Measurements from ENCODE around the gene ASB16. TPM values are rescaled to one million over a fixed set of nuclear protein-coding genes. Genes with fewer than 3 reads are reported as not detected.

Gene ASB16
- total RNA-seq, 4 donors from 2014 or later = not detected

GRCh38 chr17:44220213-44221083, 49.9 kb downstream of the ASB16 start:
- TF ChIP-seq CTCF (IDR thresholded peaks at IDR 0.05; ENCODE audit: low read depth) = no peak

GRCh38 chr17:44221084-44221861, 50.8 kb downstream of the ASB16 start:
- TF ChIP-seq CTCF (IDR thresholded peaks at IDR 0.05; ENCODE audit: low read depth) = no peak

- no peak for TF ChIP-seq CTCF (IDR thresholded peaks at IDR 0.05; ENCODE audit: low read depth)
Observed at GRCh38 chr17:44221862-44222111, 51.3 kb downstream of the ASB16 start.

GRCh38 chr17:44222112-44222869, 51.8 kb downstream of the ASB16 start:
- no peak for TF ChIP-seq CTCF (IDR thresholded peaks at IDR 0.05; ENCODE audit: low read depth)

GRCh38 chr17:44223541-44224071, 53.1 kb downstream of the ASB16 start:
- no peak for TF ChIP-seq CTCF (IDR thresholded peaks at IDR 0.05; ENCODE audit: low read depth)

Small RNA genes within 50 kb of the gene (small RNA-seq; reads per million reads assigned to genes)
- gene MIR6782 (not detected), gene RNU6-131P (not detected)

Other genes starting within 250 kb of the ASB16 start
- not detected for gene PPY, start 228.2 kb upstream of the ASB16 start, total RNA-seq
- gene PYY, start 216.8 kb upstream of the ASB16 start, total RNA-seq = not detected
- gene NAGS, start 166.1 kb upstream of the ASB16 start, total RNA-seq = 1 to 10 TPM in 2 of 4 donors, under 1 TPM in 1, not detected in 1; 0.94 to 1.5 (median 1.3) TPM
- gene TMEM101, start 155.7 kb upstream of the ASB16 start, total RNA-seq = 10 to 100 TPM; 13.5 to 28.4 (median 21.9) TPM
- gene LSM12, start 104.0 kb upstream of the ASB16 start, total RNA-seq = 10 to 100 TPM; 26.2 to 57.2 (median 29.1) TPM
- 10 to 100 TPM; 30.6 to 39.9 (median 35.7) TPM for gene G6PC3, start 100.0 kb upstream of the ASB16 start, total RNA-seq
- 10 to 100 TPM; 23.3 to 91.7 (median 42.4) TPM for gene HDAC5, start 47.1 kb upstream of the ASB16 start, total RNA-seq
- gene HROB, start 28.8 kb upstream of the ASB16 start, total RNA-seq = 1 to 10 TPM in 3 of 4 donors, under 1 TPM in 1; 0.82 to 3.6 (median 1.8) TPM
- gene TMUB2, start 16.3 kb downstream of the ASB16 start, total RNA-seq = 10 to 100 TPM; 26.6 to 36.0 (median 33.2) TPM
- 10 to 100 TPM; 11.7 to 31.6 (median 28.2) TPM for gene ATXN7L3, start 29.2 kb downstream of the ASB16 start, total RNA-seq
- 10 to 100 TPM; 23.5 to 63.5 (median 35.3) TPM for gene UBTF, start 49.0 kb downstream of the ASB16 start, total RNA-seq
- gene SLC4A1, start 97.4 kb downstream of the ASB16 start, total RNA-seq = under 1 TPM in 2 of 4 donors, not detected in 2; under 0.01 to 0.16 TPM
- under 1 TPM in 1 of 4 donors, not detected in 3; 0.51 TPM for gene RUNDC3A, start 137.9 kb downstream of the ASB16 start, total RNA-seq
- 10 to 100 TPM; 35.7 to 55.4 (median 42.5) TPM for gene SLC25A39, start 154.1 kb downstream of the ASB16 start, total RNA-seq
- 100 to 1,000 TPM; 201 to 823 (median 325) TPM for gene GRN, start 174.6 kb downstream of the ASB16 start, total RNA-seq
- gene FAM171A2, start 193.1 kb downstream of the ASB16 start, total RNA-seq = 1 to 10 TPM in 2 of 4 donors, under 1 TPM in 2; 0.66 to 6.2 (median 1.1) TPM
- gene ITGA2B, start 218.9 kb downstream of the ASB16 start, total RNA-seq = under 1 TPM in 3 of 4 donors, not detected in 1; 0.44 to 0.65 (median 0.57) TPM